Nephron progenitor cell (in vitro differentiated cells): ENCODE results near the gene CALML3.

Experiments
- DNase-seq: peaks from one replicate; pipeline ENCODE4 v3.0.0; 2021
- H3K27ac Mint-ChIP-seq: 2 replicates; pipeline ENCODE4 v1.8.0; 2021; ENCODE audit warnings: mild to moderate bottlenecking, moderate library complexity, mixed read lengths
- H3K27me3 Mint-ChIP-seq: 2 replicates; pipeline ENCODE4 v1.8.0; 2021; ENCODE audit warnings: mild to moderate bottlenecking, low read depth, mixed read lengths; ENCODE audit not compliant: poor library complexity
- H3K36me3 Mint-ChIP-seq: 2 replicates; pipeline ENCODE4 v1.8.0; 2021; ENCODE audit warnings: low read depth, mixed read lengths
- H3K4me1 Mint-ChIP-seq: 2 replicates; pipeline ENCODE4 v1.8.0; 2021; ENCODE audit warnings: mixed read lengths
- H3K4me3 Mint-ChIP-seq: 2 replicates; pipeline ENCODE4 v1.8.0; 2021; ENCODE audit warnings: mild to moderate bottlenecking, moderate library complexity, mixed read lengths
- H3K9me3 Mint-ChIP-seq: 2 replicates; pipeline ENCODE4 v1.8.0; 2021; ENCODE audit warnings: mild to moderate bottlenecking, moderate library complexity, mixed read lengths
- TF ChIP-seq, protein P1 (sequence below): fragments of 200-600 bp; sonication (generic); IDR thresholded peaks from 2 replicates; pipeline ENCODE4 v1.5.0; 2021; ENCODE audit warnings: antibody characterized with exemption

The CALML3 gene

DNA sequence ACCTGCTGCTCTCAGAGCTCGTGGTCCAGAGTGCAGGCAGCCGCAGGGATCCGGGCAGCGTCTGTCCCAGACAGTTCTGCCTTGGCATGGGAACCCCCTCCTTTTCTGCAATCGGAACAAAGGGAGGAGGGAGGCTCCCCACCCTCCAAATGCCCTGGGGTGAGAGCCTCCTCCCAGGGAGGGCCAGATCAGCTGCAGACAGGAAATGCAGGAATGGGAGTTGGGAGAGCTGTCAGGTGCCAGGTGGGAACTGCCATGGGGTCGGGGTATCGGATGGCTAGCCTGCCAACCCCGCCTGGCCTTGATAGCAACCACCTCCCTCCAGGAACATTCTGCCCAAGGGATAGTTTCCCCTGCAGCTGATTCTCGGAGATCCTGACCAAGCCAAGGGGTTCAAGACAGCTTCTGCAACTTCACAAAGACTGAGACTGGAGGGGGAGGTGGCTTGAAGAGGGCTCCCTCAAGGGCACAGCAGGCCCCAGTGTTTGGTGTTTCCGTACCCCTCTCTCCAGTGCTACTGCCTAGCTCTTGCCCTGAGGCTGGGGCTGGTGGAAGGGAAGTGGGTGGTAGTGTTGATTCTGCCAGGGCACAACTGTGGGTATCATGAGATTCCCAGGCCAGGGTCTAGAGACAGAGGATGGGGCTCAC lies 25.1 kb upstream of the CALML3 start, which contains the start of gene CALML5:
Gene CALML5 (minus strand): TSS at position 78 of the 648 bp plus-strand sequence. CDS start 132 bp downstream, outside the sequence.
- no peaks in the 10 kb centered on the region for H3K9me3 Mint-ChIP-seq
- TF ChIP-seq, protein P1, sequence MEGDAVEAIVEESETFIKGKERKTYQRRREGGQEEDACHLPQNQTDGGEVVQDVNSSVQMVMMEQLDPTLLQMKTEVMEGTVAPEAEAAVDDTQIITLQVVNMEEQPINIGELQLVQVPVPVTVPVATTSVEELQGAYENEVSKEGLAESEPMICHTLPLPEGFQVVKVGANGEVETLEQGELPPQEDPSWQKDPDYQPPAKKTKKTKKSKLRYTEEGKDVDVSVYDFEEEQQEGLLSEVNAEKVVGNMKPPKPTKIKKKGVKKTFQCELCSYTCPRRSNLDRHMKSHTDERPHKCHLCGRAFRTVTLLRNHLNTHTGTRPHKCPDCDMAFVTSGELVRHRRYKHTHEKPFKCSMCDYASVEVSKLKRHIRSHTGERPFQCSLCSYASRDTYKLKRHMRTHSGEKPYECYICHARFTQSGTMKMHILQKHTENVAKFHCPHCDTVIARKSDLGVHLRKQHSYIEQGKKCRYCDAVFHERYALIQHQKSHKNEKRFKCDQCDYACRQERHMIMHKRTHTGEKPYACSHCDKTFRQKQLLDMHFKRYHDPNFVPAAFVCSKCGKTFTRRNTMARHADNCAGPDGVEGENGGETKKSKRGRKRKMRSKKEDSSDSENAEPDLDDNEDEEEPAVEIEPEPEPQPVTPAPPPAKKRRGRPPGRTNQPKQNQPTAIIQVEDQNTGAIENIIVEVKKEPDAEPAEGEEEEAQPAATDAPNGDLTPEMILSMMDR: no peak
- peaks cover 23% of the 10 kb centered on the region for H3K4me1 Mint-ChIP-seq
- no peaks in the 10 kb centered on the region for H3K36me3 Mint-ChIP-seq
- H3K27ac Mint-ChIP-seq: no peak within 1 kb of the TSS
- no peak within 1 kb of the TSS for H3K4me3 Mint-ChIP-seq
- no peak for DNase-seq
- H3K27me3 Mint-ChIP-seq: peaks cover 4% of the 10 kb centered on the region

DNA sequence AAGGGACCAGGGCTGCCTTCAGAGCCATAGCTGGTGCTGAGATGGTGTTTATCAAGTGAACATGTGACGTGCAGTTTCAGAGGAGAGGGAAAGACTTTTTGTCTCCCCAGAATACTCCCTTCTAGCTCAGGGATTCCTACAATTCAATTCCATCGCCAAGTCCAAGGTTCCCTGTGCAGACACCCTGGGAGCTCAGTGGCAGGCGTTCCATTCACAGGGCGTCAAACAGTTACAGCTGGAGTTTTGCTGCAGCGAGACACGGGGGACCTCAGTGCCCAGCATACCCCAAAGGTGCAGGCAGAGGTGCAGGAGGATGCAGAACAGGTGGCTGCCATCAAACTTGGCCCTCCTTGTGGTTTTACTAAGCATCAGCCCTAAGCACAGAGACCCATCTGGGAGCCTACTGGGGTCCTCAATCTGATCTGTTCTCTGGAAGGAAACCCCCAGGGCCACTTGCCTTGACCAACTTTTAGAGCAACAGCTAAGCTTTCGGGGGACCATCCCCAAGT lies 24.5 kb upstream of the CALML3 start:
- no peaks in the 10 kb centered on the region for H3K36me3 Mint-ChIP-seq
- TF ChIP-seq, protein P1: no peak
- no peak overlapping the region for H3K4me3 Mint-ChIP-seq
- H3K27ac Mint-ChIP-seq: no peak overlapping the region
- no peaks in the 10 kb centered on the region for H3K9me3 Mint-ChIP-seq
- H3K4me1 Mint-ChIP-seq: peaks cover 21% of the 10 kb centered on the region
- DNase-seq: no peak
- H3K27me3 Mint-ChIP-seq: peaks cover 4% of the 10 kb centered on the region

DNA sequence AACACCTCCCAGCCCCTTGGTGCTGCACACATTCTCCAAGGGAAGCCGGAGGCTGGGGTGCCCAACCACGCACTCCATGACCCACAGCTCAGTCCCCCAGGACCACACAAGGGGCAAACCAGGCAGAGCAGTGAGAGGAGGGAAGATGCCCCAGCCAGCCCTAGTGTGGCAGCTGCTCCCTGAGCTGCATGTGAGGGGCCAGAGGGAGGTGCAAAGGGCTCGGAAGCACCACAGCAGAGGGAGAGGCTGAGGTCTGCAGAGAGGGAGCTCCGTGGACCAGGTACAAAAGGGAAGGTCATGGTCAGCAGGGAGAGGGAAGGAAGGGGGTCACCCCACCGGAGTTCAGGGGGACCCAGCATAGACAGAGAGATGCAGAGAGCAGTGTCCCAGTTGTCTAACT lies 23.9 kb upstream of the CALML3 start:
- peaks cover 16% of the 10 kb centered on the region for H3K4me1 Mint-ChIP-seq
- peaks cover 4% of the 10 kb centered on the region for H3K27me3 Mint-ChIP-seq
- H3K36me3 Mint-ChIP-seq: no peaks in the 10 kb centered on the region
- H3K27ac Mint-ChIP-seq: no peak overlapping the region
- TF ChIP-seq, protein P1: no peak
- no peak overlapping the region for H3K4me3 Mint-ChIP-seq
- no peaks in the 10 kb centered on the region for H3K9me3 Mint-ChIP-seq
- DNase-seq: no peak

DNA sequence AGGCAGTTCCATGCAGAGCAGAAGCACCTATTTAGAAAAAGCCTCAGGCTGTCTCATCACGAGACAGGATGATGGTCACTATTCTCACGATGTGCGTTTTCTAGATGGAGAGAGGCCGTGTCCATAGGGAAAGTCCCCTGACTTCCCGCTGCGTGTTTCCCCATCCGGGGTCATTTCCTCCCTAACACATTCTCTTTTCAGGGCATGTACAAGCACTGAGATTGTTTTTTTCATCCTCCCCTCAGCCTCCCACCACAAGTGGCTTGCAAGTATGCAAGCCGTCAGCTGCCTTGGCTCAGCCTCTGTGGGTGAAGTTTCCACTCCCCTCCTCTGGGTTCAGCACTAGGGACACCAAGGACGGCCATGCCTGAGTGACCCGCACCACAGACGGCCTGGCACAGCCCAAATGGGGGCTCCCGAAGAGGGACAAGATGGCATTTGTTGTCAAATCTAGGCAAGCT lies 22.7 kb upstream of the CALML3 start:
- DNase-seq: no peak
- peaks cover 11% of the 10 kb centered on the region for H3K4me1 Mint-ChIP-seq
- H3K9me3 Mint-ChIP-seq: no peaks in the 10 kb centered on the region
- H3K27ac Mint-ChIP-seq: no peak overlapping the region
- TF ChIP-seq, protein P1: no peak
- H3K36me3 Mint-ChIP-seq: no peaks in the 10 kb centered on the region
- H3K4me3 Mint-ChIP-seq: no peak overlapping the region
- H3K27me3 Mint-ChIP-seq: peaks cover 4% of the 10 kb centered on the region

DNA sequence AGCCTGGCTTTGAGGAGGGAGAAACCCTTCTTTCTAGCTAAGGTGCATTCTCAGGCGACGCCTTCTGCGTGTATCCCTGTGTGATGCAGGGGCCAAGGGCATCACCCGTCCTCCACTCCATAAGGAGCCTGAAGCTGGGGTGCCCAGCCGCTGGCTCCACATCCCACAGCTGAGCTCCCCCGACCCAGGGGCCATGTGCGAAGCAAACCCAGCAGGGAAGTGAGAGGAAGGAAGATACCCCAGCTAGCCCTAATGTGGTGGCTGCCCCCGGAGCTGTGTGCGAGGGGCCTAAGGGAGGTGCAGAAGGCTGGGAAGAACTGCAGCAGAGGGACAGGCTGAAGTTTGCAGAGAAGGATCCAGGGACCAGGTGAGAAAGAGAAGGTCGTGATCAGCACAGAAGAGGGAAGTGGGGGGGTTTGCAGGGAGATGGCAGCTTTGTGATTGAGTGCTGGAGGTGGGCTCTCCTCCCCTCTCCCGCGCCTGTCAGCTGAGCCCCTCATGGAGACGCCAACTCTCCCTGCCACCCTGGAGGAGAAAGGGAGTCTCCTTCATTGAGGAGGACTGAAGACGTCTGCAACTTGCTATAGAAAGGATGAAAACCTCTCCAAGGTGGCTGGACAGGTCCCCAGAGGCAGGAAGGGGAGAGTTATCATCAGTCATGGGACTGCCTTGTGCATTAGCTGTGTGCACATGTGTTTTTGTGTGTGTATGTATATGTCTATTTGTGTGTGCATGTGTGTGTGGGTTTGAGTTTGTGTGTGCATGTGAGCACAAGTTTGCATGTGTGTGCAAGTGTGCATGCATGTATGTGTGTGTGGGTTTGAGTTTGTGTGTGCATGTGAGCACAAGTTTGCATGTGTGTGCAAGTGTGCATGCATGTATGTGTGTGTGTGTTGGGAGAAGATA lies 21.9 kb upstream of the CALML3 start:
- Mint-ChIP-seq H3K27ac (no peak overlapping the region), H3K4me1 (peaks cover 11% of the 10 kb centered on the region), H3K4me3 (no peak overlapping the region), H3K36me3 (no peaks in the 10 kb centered on the region), H3K27me3 (peaks cover 4% of the 10 kb centered on the region), H3K9me3 (no peaks in the 10 kb centered on the region)
- TF ChIP-seq, protein P1: no peak
- DNase-seq: no peak
